WERI-Rb-1 (cell line): ENCODE results near the gene SRPK2.

Experiments
- DNase-seq: peaks from one replicate; pipeline ENCODE4 v3.0.0-alpha.2; 2020
- H3K27ac ChIP-seq: fragments of 250-450 bp; sonication (Bioruptor Pico); 2 replicates; pipeline ENCODE4 v1.5.1; 2020; ENCODE audit warnings: mild to moderate bottlenecking, moderate library complexity
- H3K27me3 ChIP-seq: fragments of 250-450 bp; sonication (Bioruptor Pico); 2 replicates; pipeline ENCODE4 v1.5.1; 2021; ENCODE audit warnings: mild to moderate bottlenecking, low read depth, moderate library complexity; ENCODE audit not compliant: insufficient read depth, severe bottlenecking
- H3K36me3 ChIP-seq: fragments of 250-450 bp; sonication (Bioruptor Pico); 2 replicates; pipeline ENCODE4 v1.5.1; 2020; ENCODE audit warnings: mild to moderate bottlenecking, moderate library complexity
- H3K4me3 ChIP-seq: 2 replicates; pipeline ENCODE4 v1.5.1; 2011; ENCODE audit warnings: low read depth, mild to moderate bottlenecking, control low read depth, low read length
- H3K9me3 ChIP-seq: fragments of 250-450 bp; sonication (Bioruptor Pico); 2 replicates; pipeline ENCODE4 v1.5.1; 2021; ENCODE audit warnings: mild to moderate bottlenecking, moderate library complexity; ENCODE audit not compliant: severe bottlenecking
- TF ChIP-seq, protein P1 (sequence below): IDR thresholded peaks from 2 replicates; pipeline ENCODE4 v1.5.1; 2011; ENCODE audit warnings: low read depth, mild to moderate bottlenecking, control low read depth, inconsistent platforms, low read length

SRPK2 gene

DNA sequence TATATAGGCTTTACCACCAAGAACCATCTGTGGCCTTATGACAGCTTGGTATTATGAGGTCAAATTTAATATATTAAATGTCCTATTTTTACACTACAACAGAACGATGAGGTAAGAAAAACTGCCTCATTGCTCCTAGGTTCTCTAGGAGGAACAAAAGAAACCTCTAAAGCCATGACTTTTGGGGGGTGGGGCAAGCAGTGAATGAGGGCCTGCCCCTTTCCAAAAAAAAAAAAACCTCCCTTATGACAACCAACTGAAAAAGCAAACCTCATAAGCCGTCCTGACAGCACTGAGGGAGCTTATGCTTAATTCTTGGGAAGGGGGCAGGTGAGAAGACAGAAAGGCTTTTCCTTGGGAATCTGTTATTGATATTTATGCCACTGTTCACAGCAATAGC, 258.1 kb downstream of the SRPK2 start:
- no peaks in the 10 kb centered on the region for H3K27me3 ChIP-seq
- no peak overlapping the region for H3K27ac ChIP-seq
- DNase-seq: no peak
- peaks cover 34% of the 10 kb centered on the region for H3K36me3 ChIP-seq
- TF ChIP-seq, protein P1, sequence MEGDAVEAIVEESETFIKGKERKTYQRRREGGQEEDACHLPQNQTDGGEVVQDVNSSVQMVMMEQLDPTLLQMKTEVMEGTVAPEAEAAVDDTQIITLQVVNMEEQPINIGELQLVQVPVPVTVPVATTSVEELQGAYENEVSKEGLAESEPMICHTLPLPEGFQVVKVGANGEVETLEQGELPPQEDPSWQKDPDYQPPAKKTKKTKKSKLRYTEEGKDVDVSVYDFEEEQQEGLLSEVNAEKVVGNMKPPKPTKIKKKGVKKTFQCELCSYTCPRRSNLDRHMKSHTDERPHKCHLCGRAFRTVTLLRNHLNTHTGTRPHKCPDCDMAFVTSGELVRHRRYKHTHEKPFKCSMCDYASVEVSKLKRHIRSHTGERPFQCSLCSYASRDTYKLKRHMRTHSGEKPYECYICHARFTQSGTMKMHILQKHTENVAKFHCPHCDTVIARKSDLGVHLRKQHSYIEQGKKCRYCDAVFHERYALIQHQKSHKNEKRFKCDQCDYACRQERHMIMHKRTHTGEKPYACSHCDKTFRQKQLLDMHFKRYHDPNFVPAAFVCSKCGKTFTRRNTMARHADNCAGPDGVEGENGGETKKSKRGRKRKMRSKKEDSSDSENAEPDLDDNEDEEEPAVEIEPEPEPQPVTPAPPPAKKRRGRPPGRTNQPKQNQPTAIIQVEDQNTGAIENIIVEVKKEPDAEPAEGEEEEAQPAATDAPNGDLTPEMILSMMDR: no peak
- H3K4me3 ChIP-seq: no peak overlapping the region
- H3K9me3 ChIP-seq: no peaks in the 10 kb centered on the region

DNA sequence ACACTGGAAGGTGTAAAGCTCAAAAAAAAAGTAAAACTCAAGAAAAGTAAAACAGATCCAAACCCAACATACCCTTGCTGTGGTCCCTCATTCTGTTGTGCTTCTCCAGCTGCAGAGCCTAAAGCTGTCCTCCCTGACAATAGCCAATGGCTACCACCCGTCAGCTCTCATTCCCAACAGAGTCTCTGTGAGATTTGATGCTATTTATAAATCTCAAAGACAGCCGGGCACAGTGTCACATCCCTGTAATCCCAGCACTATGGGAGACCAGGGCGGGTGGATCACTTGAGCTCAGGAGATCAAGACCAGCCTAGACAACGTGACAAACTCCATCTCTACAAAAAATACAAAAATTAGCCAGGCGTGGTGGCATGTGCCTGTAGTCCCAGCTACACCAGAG, 258.7 kb downstream of the SRPK2 start:
- Histone ChIP-seq H3K36me3 (peaks cover 39% of the 10 kb centered on the region), H3K27me3 (no peaks in the 10 kb centered on the region), H3K4me3 (no peak overlapping the region), H3K9me3 (no peaks in the 10 kb centered on the region), H3K27ac (no peak overlapping the region)
- TF ChIP-seq, protein P1: no peak
- peak; percentile 43 for DNase-seq

DNA sequence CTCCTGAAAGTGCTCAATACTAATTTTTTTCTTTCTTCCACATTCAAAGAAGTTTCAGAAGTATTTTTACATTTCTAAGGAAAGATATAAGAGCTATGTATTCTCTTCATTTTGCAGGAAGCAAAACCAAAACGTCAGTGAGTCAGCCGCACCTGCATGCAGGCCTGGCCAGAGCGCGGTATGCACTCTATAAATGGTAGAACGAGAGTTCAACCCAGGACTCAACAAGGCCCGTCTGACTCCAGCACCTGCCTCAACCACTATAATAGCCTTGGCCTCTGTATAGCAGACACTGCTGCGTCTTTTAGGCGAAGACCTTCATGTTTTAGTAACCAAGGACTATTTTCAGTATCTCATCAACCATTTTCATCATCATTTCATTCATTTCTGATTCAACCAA, 261.5 kb downstream of the SRPK2 start:
- TF ChIP-seq, protein P1: no peak
- no peak for DNase-seq
- Histone ChIP-seq H3K27ac (no peak overlapping the region), H3K27me3 (no peaks in the 10 kb centered on the region), H3K9me3 (no peaks in the 10 kb centered on the region), H3K4me3 (no peak overlapping the region), H3K36me3 (peaks cover 24% of the 10 kb centered on the region)

DNA sequence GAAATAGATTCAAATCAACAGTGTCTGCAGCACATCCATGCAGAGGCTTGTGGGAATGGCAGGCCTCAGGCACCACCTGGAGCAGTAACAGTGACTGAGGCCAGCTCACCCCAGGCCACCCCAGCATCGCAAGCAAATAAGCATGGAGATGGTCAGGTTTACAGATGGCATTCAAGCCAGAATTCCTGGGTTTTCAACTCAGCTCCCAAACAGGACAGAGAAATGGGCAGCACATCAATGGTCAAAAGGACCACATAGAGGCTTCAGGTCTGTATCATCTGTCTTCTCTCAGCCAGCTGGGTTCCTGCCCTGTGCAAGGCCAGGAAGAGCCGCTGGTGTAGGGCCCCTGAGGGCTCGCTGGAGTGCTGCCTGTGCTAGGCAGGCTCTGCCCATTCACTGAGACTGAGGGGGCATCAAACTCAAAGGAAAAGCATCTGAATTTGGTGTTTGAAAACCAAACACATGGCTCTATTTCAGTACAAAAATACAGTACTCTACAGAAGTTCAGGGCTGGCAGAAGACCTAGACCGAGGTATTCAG, 262.2 kb downstream of the SRPK2 start:
- DNase-seq: no peak
- TF ChIP-seq, protein P1: no peak
- Histone ChIP-seq H3K4me3 (no peak overlapping the region), H3K36me3 (peaks cover 19% of the 10 kb centered on the region), H3K9me3 (no peaks in the 10 kb centered on the region), H3K27ac (no peak overlapping the region), H3K27me3 (no peaks in the 10 kb centered on the region)

DNA sequence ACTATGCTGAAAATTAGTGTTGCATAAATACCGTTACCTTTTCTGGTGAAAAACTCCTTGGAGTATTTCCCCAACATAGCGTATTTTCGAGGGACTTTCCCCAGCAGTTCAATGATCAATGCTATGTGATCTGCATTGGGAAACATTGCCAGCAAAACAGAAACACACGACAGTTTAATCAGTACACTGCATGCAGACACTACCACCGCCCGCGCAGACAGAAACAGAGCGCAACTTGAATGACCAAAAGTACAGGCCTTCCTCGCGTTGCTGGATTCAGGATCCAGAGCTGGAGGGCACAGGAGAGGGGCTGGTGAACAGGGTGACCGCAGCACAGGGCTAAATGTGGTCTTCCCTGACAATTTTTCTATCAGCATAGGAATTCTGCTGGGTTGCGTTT, 263.0 kb downstream of the SRPK2 start:
- Histone ChIP-seq H3K27me3 (no peaks in the 10 kb centered on the region), H3K36me3 (peaks cover 19% of the 10 kb centered on the region), H3K27ac (no peak overlapping the region), H3K9me3 (no peaks in the 10 kb centered on the region), H3K4me3 (no peak overlapping the region)
- DNase-seq: no peak
- TF ChIP-seq, protein P1: no peak

DNA sequence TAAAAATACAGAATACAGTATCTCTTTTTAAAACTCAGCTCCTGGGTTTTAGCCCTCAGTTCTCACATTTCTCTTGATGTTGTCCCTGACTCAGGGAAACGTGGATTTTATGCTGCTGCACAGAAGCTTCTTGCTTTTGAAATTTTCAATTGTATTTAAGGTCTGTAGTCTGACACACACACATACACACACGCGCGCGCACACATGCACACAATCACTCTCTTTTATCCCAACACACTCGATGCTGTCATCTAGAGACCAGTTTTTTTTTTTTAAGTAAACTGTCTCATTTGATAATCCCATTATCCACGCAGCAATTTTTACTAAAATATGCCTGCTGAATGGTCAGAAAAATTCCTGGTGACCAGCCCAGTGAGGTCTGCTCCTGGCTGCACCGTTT, 266.1 kb downstream of the SRPK2 start:
- Histone ChIP-seq H3K36me3 (peaks cover 19% of the 10 kb centered on the region), H3K4me3 (no peak overlapping the region), H3K27me3 (no peaks in the 10 kb centered on the region), H3K9me3 (no peaks in the 10 kb centered on the region), H3K27ac (no peak overlapping the region)
- TF ChIP-seq, protein P1: no peak
- no peak for DNase-seq
